H1 (cell line): Measurements from ENCODE around the gene AVPR2. TPM values are rescaled to one million over a fixed set of nuclear protein-coding genes. Genes with fewer than 3 reads are reported as not detected.

Source experiments
- CTCF ChIA-PET: fragments of 300-600 bp; sonication (Branson Sonifier 250); formaldehyde crosslinking; loops from one replicate; lab custom pipeline; 2021; ENCODE audit not compliant: partially characterized antibody; lab: Charles Lee
- POLR2A ChIA-PET: fragments of 300-600 bp; sonication (Branson Sonifier 250); formaldehyde crosslinking; loops from one replicate; lab custom pipeline; 2021; ENCODE audit warnings: inconsistent platforms; ENCODE audit not compliant: partially characterized antibody; lab: Charles Lee
- DNase-seq, 2 experiments: peaks; one replicate each; pipeline versions ENCODE4 v3.0.0 to v3.0.0-alpha.2; 2010 to 2022; ENCODE audit warnings: low spot score in 2 of 2, low read depth in 1 of 2, mixed read lengths in 1 of 2
- FAIRE-seq: peaks from 2 replicates; lab custom pipeline; 2011; peaks lifted over from hg19 to GRCh38; lab: Jason Lieb, UNC
- H2AFZ ChIP-seq: 2 replicates; pipeline ENCODE4 v1.8.1; 2012; ENCODE audit warnings: low read length, inconsistent platforms
- H2AK5ac ChIP-seq: 2 replicates; pipeline ENCODE4 v1.6.1; 2013; ENCODE audit warnings: low read depth, low read length
- H2BK120ac ChIP-seq: replicated peaks from 2 replicates; pipeline ENCODE3; 2013; ENCODE audit warnings: low read depth, low read length, inconsistent platforms
- H2BK12ac ChIP-seq: 2 replicates; pipeline ENCODE4 v1.6.1; 2013; ENCODE audit warnings: low read depth, low read length
- H2BK15ac ChIP-seq: 2 replicates; pipeline ENCODE4 v1.6.1; 2013; ENCODE audit warnings: low read length
- H2BK20ac ChIP-seq: 2 replicates; pipeline ENCODE4 v1.6.1; 2013; ENCODE audit warnings: low read length
- H2BK5ac ChIP-seq: 2 replicates; pipeline ENCODE4 v1.6.1; 2013; ENCODE audit warnings: low read depth, low read length
- H3K14ac ChIP-seq: 2 replicates; pipeline ENCODE4 v1.6.1; 2013; ENCODE audit warnings: inconsistent platforms; ENCODE audit not compliant: insufficient read length
- H3K18ac ChIP-seq: 2 replicates; pipeline ENCODE4 v1.6.1; 2013; ENCODE audit warnings: low read length; ENCODE audit errors: extremely low read depth
- H3K23ac ChIP-seq: 2 replicates; pipeline ENCODE4 v1.6.1; 2013; ENCODE audit warnings: inconsistent platforms; ENCODE audit not compliant: insufficient read length
- H3K23me2 ChIP-seq: 2 replicates; pipeline ENCODE4 v1.6.1; 2013; ENCODE audit warnings: low read depth, low read length
- H3K27ac ChIP-seq: 2 replicates; pipeline ENCODE4 v1.6.1; 2011; ENCODE audit warnings: low read depth, low read length, inconsistent platforms
- H3K27me3 ChIP-seq, 4 experiments: replicated peaks in 1 of 4; 1 replicate in 1 of 4; 2 replicates in 3 of 4; pipeline versions ENCODE4 v1.6.1 to v1.8.1; 2011 to 2013; ENCODE audit warnings: low read length in 3 of 4, mild to moderate bottlenecking in 3 of 4, inconsistent platforms in 2 of 4, mixed read lengths in 2 of 4, moderate library complexity in 1 of 4; ENCODE audit not compliant: control insufficient read depth in 3 of 4, insufficient read depth in 3 of 4; ENCODE audit errors: extremely low read depth in 1 of 4
- H3K36me3 ChIP-seq, 4 experiments: 2 replicates each; pipeline versions ENCODE4 v1.6.1 to v1.8.1; 2011 to 2013; ENCODE audit warnings: mild to moderate bottlenecking in 4 of 4, low read length in 3 of 4, moderate library complexity in 2 of 4, control low read depth in 1 of 4, inconsistent platforms in 1 of 4; ENCODE audit not compliant: insufficient read depth in 4 of 4, control insufficient read depth in 2 of 4
- H3K4ac ChIP-seq: replicated peaks from 2 replicates; pipeline ENCODE3; 2013; ENCODE audit warnings: low read length, low read depth, mixed read lengths, inconsistent platforms; ENCODE audit not compliant: insufficient read length
- H3K4me1 ChIP-seq, 4 experiments: replicated peaks in 1 of 4; 1 replicate in 1 of 4; 2 replicates in 3 of 4; pipeline versions ENCODE4 v1.6.1 to v1.8.1; 2011 to 2013; ENCODE audit warnings: low read length in 3 of 4, inconsistent platforms in 2 of 4, mixed read lengths in 1 of 4; ENCODE audit not compliant: insufficient read depth in 4 of 4, control insufficient read depth in 3 of 4
- H3K4me2 ChIP-seq, 2 experiments: 2 replicates each; pipeline versions ENCODE4 v1.6.1 to v1.8.1; 2011 to 2013; ENCODE audit warnings: low read depth in 2 of 2, low read length in 2 of 2, control low read depth in 1 of 2, inconsistent platforms in 1 of 2, mild to moderate bottlenecking in 1 of 2; ENCODE audit not compliant: insufficient read depth in 1 of 2
- H3K4me3 ChIP-seq, 4 experiments: fragments of 200-600, 300-600 bp in 1 of 4; sonication (generic), shearing (Covaris generic), sonication (Bioruptor Twin) in 1 of 4; 2 replicates each; pipeline versions ENCODE4 v1.5.1 to v1.8.1; 2011 to 2016; ENCODE audit warnings: low read length in 4 of 4, low read depth in 3 of 4, control low read depth in 2 of 4, inconsistent platforms in 2 of 4, mild to moderate bottlenecking in 2 of 4, mixed read lengths in 1 of 4, moderate library complexity in 1 of 4; ENCODE audit not compliant: insufficient read depth in 2 of 4; ENCODE audit errors: extremely low read depth in 1 of 4
- H3K56ac ChIP-seq: replicated peaks from 2 replicates; pipeline ENCODE3; 2013; ENCODE audit warnings: low read depth, mild to moderate bottlenecking, mixed read lengths, low read length, inconsistent platforms; ENCODE audit not compliant: insufficient read length
- H3K79me1 ChIP-seq: 2 replicates; pipeline ENCODE4 v1.6.1; 2013; ENCODE audit warnings: low read depth, low read length, control low read depth
- H3K79me2 ChIP-seq, 2 experiments: 2 replicates each; pipeline versions ENCODE4 v1.6.1 to v1.8.1; 2012 to 2013; ENCODE audit warnings: low read length in 2 of 2, mild to moderate bottlenecking in 2 of 2, inconsistent platforms in 1 of 2; ENCODE audit not compliant: insufficient read depth in 2 of 2, control insufficient read depth in 1 of 2
- H3K9ac ChIP-seq, 4 experiments: replicated peaks in 1 of 4; 1 replicate in 1 of 4; 2 replicates in 3 of 4; pipeline versions ENCODE4 v1.6.1 to v1.8.1; 2011 to 2013; ENCODE audit warnings: low read depth in 3 of 4, low read length in 3 of 4, control low read depth in 2 of 4, mild to moderate bottlenecking in 2 of 4, moderate library complexity in 2 of 4, inconsistent platforms in 1 of 4; ENCODE audit errors: extremely low read depth in 1 of 4
- H3K9me3 ChIP-seq, 2 experiments: 2 replicates each; pipeline versions ENCODE4 v1.6.1 to v1.8.1; 2012 to 2013; ENCODE audit warnings: mild to moderate bottlenecking in 2 of 2, moderate library complexity in 2 of 2, control low read depth in 1 of 2, inconsistent platforms in 1 of 2, low read depth in 1 of 2, low read length in 1 of 2, mixed read lengths in 1 of 2; ENCODE audit not compliant: insufficient read depth in 2 of 2
- H4K20me1 ChIP-seq, 2 experiments: replicated peaks in 1 of 2; 2 replicates each; pipeline versions ENCODE3 to v1.8.1; 2011 to 2013; ENCODE audit warnings: inconsistent platforms in 2 of 2, low read length in 2 of 2, mild to moderate bottlenecking in 1 of 2; ENCODE audit not compliant: insufficient read depth in 2 of 2, control insufficient read depth in 1 of 2
- H4K5ac ChIP-seq: 2 replicates; pipeline ENCODE4 v1.6.1; 2013; ENCODE audit warnings: low read length, low read depth, mixed read lengths, inconsistent platforms; ENCODE audit not compliant: insufficient read length
- H4K8ac ChIP-seq: 2 replicates; pipeline ENCODE4 v1.8.0; 2013; ENCODE audit warnings: mild to moderate bottlenecking, moderate library complexity, low read length, inconsistent platforms; ENCODE audit not compliant: insufficient read depth; ENCODE audit errors: extremely low read depth
- H4K91ac ChIP-seq: replicated peaks from 2 replicates; pipeline ENCODE3; 2013; ENCODE audit warnings: low read length, mixed read lengths, inconsistent platforms; ENCODE audit not compliant: insufficient read length
- ASH2L ChIP-seq: fragments of 200-600, 300-600 bp; sonication (generic); IDR thresholded peaks from one replicate; pipeline ENCODE4 v1.7.1; 2017; ENCODE audit warnings: low read length
- ATF2 ChIP-seq: IDR thresholded peaks from 2 replicates; pipeline ENCODE4 v1.6.1; 2012; ENCODE audit warnings: low read length, inconsistent platforms
- BACH1 ChIP-seq: IDR thresholded peaks from 2 replicates; pipeline ENCODE4 v1.6.1; 2012; ENCODE audit warnings: low read length, improper control_type of control experiment
- EP300 ChIP-seq, 2 experiments: IDR thresholded peaks; 1 replicate in 1 of 2; 2 replicates in 1 of 2; pipeline ENCODE4 v1.6.1; 2011 to 2012; ENCODE audit warnings: low read depth in 2 of 2, low read length in 2 of 2, mild to moderate bottlenecking in 2 of 2, borderline replicate concordance in 1 of 2, inconsistent platforms in 1 of 2, moderate library complexity in 1 of 2
- FOSL1 ChIP-seq: IDR thresholded peaks from 2 replicates; pipeline ENCODE4 v1.6.1; 2011; ENCODE audit warnings: mild to moderate bottlenecking, low read depth, low read length, moderate library complexity; ENCODE audit not compliant: insufficient read depth
- GTF2F1 ChIP-seq: IDR thresholded peaks from 2 replicates; pipeline ENCODE4 v1.6.1; 2012; ENCODE audit warnings: low read depth, low read length, improper control_type of control experiment, borderline replicate concordance
- JUND ChIP-seq: IDR thresholded peaks from 2 replicates; pipeline ENCODE4 v1.6.1; 2011; ENCODE audit warnings: mild to moderate bottlenecking, improper control_type of control experiment, low read length
- POLR2A ChIP-seq, 2 experiments: IDR thresholded peaks; 1 replicate in 1 of 2; 2 replicates in 1 of 2; pipeline ENCODE4 v1.6.1; 2011; ENCODE audit warnings: low read depth in 2 of 2, low read length in 2 of 2, mild to moderate bottlenecking in 2 of 2; ENCODE audit errors: control extremely low read depth in 1 of 2
- RXRA ChIP-seq: IDR thresholded peaks from 2 replicates; pipeline ENCODE4 v1.6.1; 2011; ENCODE audit warnings: low read depth, mild to moderate bottlenecking, low read length, moderate library complexity; ENCODE audit not compliant: insufficient read depth
- SRF ChIP-seq: IDR thresholded peaks from 2 replicates; pipeline ENCODE4 v1.6.1; 2011; ENCODE audit warnings: mild to moderate bottlenecking, low read depth, low read length, moderate library complexity
- SUZ12 ChIP-seq: fragments of 200-600 bp; sonication (generic); IDR thresholded peaks from 2 replicates; pipeline ENCODE4 v1.6.1; 2012; ENCODE audit warnings: mild to moderate bottlenecking, inconsistent platforms, low read length, moderate library complexity, mixed read lengths
- TCF12 ChIP-seq: IDR thresholded peaks from 2 replicates; pipeline ENCODE4 v1.6.1; 2011; ENCODE audit warnings: low read depth, mild to moderate bottlenecking, low read length
- WGBS, 2 experiments: shearing (Covaris generic) in 1 of 2; methylation state at CpG; one replicate each; pipeline versions ENCODE4 v1.1.6 to v1.1.7; 2013 to 2015; ENCODE audit warnings: low lambda C conversion rate in 2 of 2, mixed read lengths in 2 of 2, inconsistent platforms in 1 of 2, low coverage in 1 of 2, missing lambda C conversion rate in 1 of 2; ENCODE audit not compliant: insufficient replicate concordance in 2 of 2, insufficient coverage in 1 of 2, insufficient read length in 1 of 2; ENCODE audit errors: extremely low coverage in 1 of 2, missing lambda C conversion rate in 1 of 2; 5-methylcytosine and 5-hydroxymethylcytosine counted together
- polyA plus RNA-seq, 7 experiments: library from polyadenylated mRNA; depleted of rRNA in 3 of 7; stranded (reverse) in 5 of 7; unstranded in 2 of 7; fragments of >200 nt in 5 of 7; fragments of 200-250 nt in 2 of 7; gene quantifications; 1 replicate in 5 of 7; 2 replicates in 1 of 7; 4 replicates in 1 of 7; pipeline versions ENCODE4 v1.2.1 to v1.2.3, GENCODE V29; 2011 to 2013; ENCODE audit warnings: missing spikeins in 2 of 7, mixed read lengths in 2 of 7
- total RNA-seq: library from RNA; stranded (reverse); fragmentation: NEBNext Ultra II Directional; extraction: Animal tissue kit (Norgen Biotek cat#: 25700); gene quantifications from 2 replicates; pipeline ENCODE4 v1.2.1, GENCODE V29; 2021

AVPR2 gene
- total and polyA plus RNA-seq, 2 of the 8 experiments (the other 6 are each of a cell fraction or from before 2014, with no cell fraction given), result 0.09 TPM; not detected in 1

- H4K20me1 ChIP-seq, result no peaks in the 10 kb centered on the region
- no peak overlapping the region for H2BK15ac ChIP-seq
- peaks cover 0 to 16% (median 0%) of the 10 kb centered on the region in 4 experiments; a peak in 3 of 7 replicates for H3K4me1 ChIP-seq
- FAIRE-seq, result no peak
- H3K18ac ChIP-seq, result no peak overlapping the region
- H3K79me1 ChIP-seq, result no peaks in the 10 kb centered on the region
- WGBS, 2 experiments, result 96% methylated on average over 10 of the region's 21 CpGs; no CpG with 5 or more reads in 1 of the 2 experiments
- no peak overlapping the region for H4K91ac ChIP-seq
- ChIA-PET POLR2A (interaction anchor here (1.0 to 1.5 kb wide), 3 partner anchors 14 to 67 kb away, joined by 3 to 4 read pairs (median 4); partner anchors contain the start of genes IDH3G, L1CAM and SSR4), CTCF (interaction anchor here (0.7 to 1.0 kb wide), 2 partner anchors 22 to 101 kb away, joined by 3 read pairs; no protein-coding TSS in a partner anchor)
- H4K5ac ChIP-seq, result no peak overlapping the region
- no peaks in the 10 kb centered on the region for H3K9me3 ChIP-seq
- H3K36me3 ChIP-seq, result peaks cover 0 to 9% (median under 1%) of the 10 kb centered on the region in 4 experiments; a peak in 1 of 8 replicates
- H3K23me2 ChIP-seq, result no peaks in the 10 kb centered on the region
- no peaks in the 10 kb centered on the region for H3K79me2 ChIP-seq
- no peaks in the 10 kb centered on the region; a peak in 1 of 7 replicates for H3K27me3 ChIP-seq
- H3K14ac ChIP-seq, result no peak overlapping the region
- no peak overlapping the region for H3K9ac ChIP-seq
- no peak overlapping the region for H2BK12ac ChIP-seq
- H2BK20ac ChIP-seq, result no peak overlapping the region
- H2BK5ac ChIP-seq, result no peak overlapping the region
- H3K56ac ChIP-seq, result no peak overlapping the region
- no peak for DNase-seq
- H3K23ac ChIP-seq, result no peak overlapping the region
- no peak overlapping the region for H2BK120ac ChIP-seq
- H3K27ac ChIP-seq, result no peak overlapping the region
- no peak overlapping the region for H3K4ac ChIP-seq
- H4K8ac ChIP-seq, result no peak overlapping the region
- no peak overlapping the region for H3K4me3 ChIP-seq
- H2AK5ac ChIP-seq, result no peak overlapping the region
- H2AFZ ChIP-seq, result no peak overlapping the region
- H3K4me2 ChIP-seq, result no peak overlapping the region
- TF ChIP-seq SRF (no peak), ASH2L (no peak), RXRA (no peak), FOSL1 (no peak), POLR2A (IDR thresholded peaks at IDR 0.05; ENCODE audit: control extremely low read depth in 1 of 2, low read depth in 2 of 2, low read length in 2 of 2) (no peak), SUZ12 (no peak), BACH1 (no peak), EP300 (IDR thresholded peaks at IDR 0.05; ENCODE audit: borderline replicate concordance in 1 of 2, low read depth in 2 of 2, low read length in 2 of 2) (no peak), JUND (no peak), ATF2 (no peak), GTF2F1 (no peak), TCF12 (no peak)
These were observed 42.7 kb upstream of the AVPR2 start for GRCh38 chrX:153861733-153862310.
